Epithelial cell of umbilical artery (primary cell): ENCODE data around the gene KLRD1. TPM values are rescaled to one million over a fixed set of nuclear protein-coding genes. Genes with fewer than 3 reads are reported as not detected.

ENCODE experiments used
- total RNA-seq: library from RNA; depleted of rRNA; stranded (reverse); fragments of >200 nt; gene quantifications from 2 replicates; pipeline ENCODE4 v1.2.3, GENCODE V29; 2014

KLRD1 gene
- under 0.01 and 0.30 TPM in 2 replicates for total RNA-seq

GRCh38 chr12:10307630-10308029 is at the start of gene KLRD1:
KLRD1 (plus strand) TSS chr12:10307870; CDS start chr12:10308078, 208 bp downstream.

Other genes with a start within 250 kb of the KLRD1 start
- 18.7 and 24.4 TPM in 2 replicates for gene CLEC1A, start 208.9 kb upstream of the KLRD1 start, total RNA-seq
- 0.46 TPM in 1 of 2 replicates, not detected in the other for gene CLEC7A, start 177.7 kb upstream of the KLRD1 start, total RNA-seq
- not detected in 2 replicates for gene OLR1, start 135.7 kb upstream of the KLRD1 start, total RNA-seq
- not detected in 2 replicates for gene TMEM52B, start 128.8 kb upstream of the KLRD1 start, total RNA-seq
- 38.8 and 46.4 TPM in 2 replicates for gene GABARAPL1, start 95.0 kb upstream of the KLRD1 start, total RNA-seq
- not detected in 2 replicates for gene KLRK1, start 82.2 kb downstream of the KLRD1 start, total RNA-seq
- gene KLRC4, start 101.9 kb downstream of the KLRD1 start, total RNA-seq, result not detected in 2 replicates
- gene KLRC3, start 112.7 kb downstream of the KLRD1 start, total RNA-seq, result not detected in 2 replicates
- gene KLRC2, start 128.1 kb downstream of the KLRD1 start, total RNA-seq, result not detected in 2 replicates
- not detected in 2 replicates for gene KLRC1, start 145.5 kb downstream of the KLRD1 start, total RNA-seq
- 1.3 and 1.5 TPM in 2 replicates for gene EIF2S3B, start 198.0 kb downstream of the KLRD1 start, total RNA-seq